ENCODE data around the gene C19orf67.

Gene C19orf67

GRCh38 chr19:14085309-14085995 is at the start of gene C19orf67:
TSS of gene C19orf67 (minus strand) at chr19:14085783. CDS start at chr19:14085627, 156 bp downstream.
- ChIA-PET CTCF (no interaction called here), POLR2A (ENCODE audit: low non-redundant PET) (no interaction called here)
- H3K27ac ChIP-seq: peak within 1 kb of the TSS; percentile 51
- TF ChIP-seq CTCF (conservative IDR thresholded peaks at IDR 0.05; ENCODE audit: low read depth): no peak
- no peak for DNase-seq (ENCODE audit: low spot score)

- POLR2A ChIA-PET (ENCODE audit: low non-redundant PET): interaction anchor here (0.6 kb wide), 1 partner anchor 205 kb away, joined by 6 read pairs; no protein-coding TSS in a partner anchor
These were observed 49.8 kb upstream of the C19orf67 start for GRCh38 chr19:14135355-14135754.

GRCh38 chr19:14127929-14128509 is 42.4 kb upstream of the C19orf67 start:
- ChIA-PET POLR2A (ENCODE audit: low non-redundant PET) (no interaction called here), CTCF (interaction anchor here (0.6 to 0.8 kb wide), 3 partner anchors 9 to 441 kb away, joined by 3 to 7 read pairs (median 4); partner anchors contain the start of gene MISP3)
- peak overlapping the region; percentile 35 for H3K27ac ChIP-seq
- TF ChIP-seq CTCF (conservative IDR thresholded peaks at IDR 0.05; ENCODE audit: low read depth): no peak
- no peak for DNase-seq (ENCODE audit: low spot score)

More at GRCh38 chr19:14135355-14135754, 49.8 kb upstream of the C19orf67 start:
- CTCF ChIA-PET: interaction anchor here (0.7 kb wide), 1 partner anchor 185 kb away, joined by 4 read pairs; no protein-coding TSS in a partner anchor
- no peak for TF ChIP-seq CTCF (conservative IDR thresholded peaks at IDR 0.05; ENCODE audit: low read depth)
- peak overlapping the region; percentile 96 for H3K27ac ChIP-seq
- no peak for DNase-seq (ENCODE audit: low spot score)

- H3K27ac ChIP-seq: no peak overlapping the region
- POLR2A ChIA-PET (ENCODE audit: low non-redundant PET): no interaction called here
- no peak for DNase-seq (ENCODE audit: low spot score)
These were observed 41.6 kb upstream of the C19orf67 start for GRCh38 chr19:14127176-14127575.

GRCh38 chr19:14122924-14123323 is 37.3 kb upstream of the C19orf67 start:
- no peak for TF ChIP-seq CTCF (conservative IDR thresholded peaks at IDR 0.05; ENCODE audit: low read depth)
- POLR2A ChIA-PET (ENCODE audit: low non-redundant PET): interaction anchor here (0.5 kb wide), 1 partner anchor 33 kb away, joined by 3 read pairs; no protein-coding TSS in a partner anchor
- no peak for DNase-seq (ENCODE audit: low spot score)
- H3K27ac ChIP-seq: peak overlapping the region; percentile 98
- CTCF ChIA-PET: no interaction called here

More at GRCh38 chr19:14127176-14127575, 41.6 kb upstream of the C19orf67 start:
- TF ChIP-seq CTCF (conservative IDR thresholded peaks at IDR 0.05; ENCODE audit: low read depth): no peak
- CTCF ChIA-PET: interaction anchor here (0.7 kb wide), 1 partner anchor 55 kb away, joined by 7 read pairs; the partner anchor contains the start of gene MISP3

- no peak for TF ChIP-seq CTCF (conservative IDR thresholded peaks at IDR 0.05; ENCODE audit: low read depth)
- POLR2A ChIA-PET (ENCODE audit: low non-redundant PET): no interaction called here
- no peak for DNase-seq (ENCODE audit: low spot score)
- H3K27ac ChIP-seq: peak overlapping the region; percentile 98
- CTCF ChIA-PET: no interaction called here
These were observed 34.9 kb upstream of the C19orf67 start for GRCh38 chr19:14120497-14120780.
